ENCODE results near the gene CKS2.

Gene CKS2

DNA sequence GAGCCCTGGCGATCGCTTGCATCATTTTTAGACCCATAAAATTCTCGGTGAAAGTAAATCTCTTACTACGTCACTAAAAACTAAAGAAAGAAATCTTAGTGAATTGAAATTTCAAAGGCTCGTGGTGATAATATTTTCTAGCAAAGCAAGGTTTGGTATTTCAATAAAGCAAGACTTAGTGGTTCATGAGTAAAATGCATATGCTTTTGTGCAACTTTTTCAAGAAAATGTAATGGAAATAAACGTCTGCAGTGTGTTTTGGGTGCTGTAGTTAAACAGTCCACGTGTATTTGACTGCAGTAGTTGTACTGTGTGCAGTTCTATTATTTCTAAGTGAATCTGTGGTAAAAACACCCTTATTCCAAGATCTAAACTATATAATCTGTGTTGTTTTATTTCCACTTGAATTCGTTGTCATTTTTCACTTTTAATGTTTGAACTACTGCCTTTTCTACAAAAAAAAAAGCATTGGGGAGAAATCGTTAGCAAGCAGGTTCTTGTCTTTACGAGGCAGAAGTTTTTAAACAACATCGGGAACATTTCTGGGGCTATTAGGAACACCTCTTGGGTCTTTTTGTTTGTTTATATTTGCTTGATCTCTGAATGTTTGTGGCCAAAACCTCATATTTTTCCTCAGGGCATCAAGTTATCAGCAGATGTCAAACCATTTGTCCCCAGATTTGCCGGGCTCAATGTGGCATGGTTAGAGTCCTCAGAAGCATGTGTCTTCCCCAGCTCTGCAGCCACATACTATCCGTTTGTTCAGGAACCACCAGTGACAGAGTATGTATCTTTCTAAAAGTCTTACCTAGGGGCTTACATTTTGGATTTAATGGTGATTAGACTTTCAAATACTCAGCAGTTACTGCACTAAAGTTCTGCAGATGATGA is 8.3 kb downstream of the CKS2 start:
- DNase-seq (ENCODE audit: low read depth) = no peak
- in situ Hi-C loops (cut with HindIII; ENCODE audit: low sequenced_read_pairs) = loop anchor here (10.0 kb wide), 1 partner anchor 616 kb away; no protein-coding TSS in a partner anchor
- TF ChIP-seq, protein P1, sequence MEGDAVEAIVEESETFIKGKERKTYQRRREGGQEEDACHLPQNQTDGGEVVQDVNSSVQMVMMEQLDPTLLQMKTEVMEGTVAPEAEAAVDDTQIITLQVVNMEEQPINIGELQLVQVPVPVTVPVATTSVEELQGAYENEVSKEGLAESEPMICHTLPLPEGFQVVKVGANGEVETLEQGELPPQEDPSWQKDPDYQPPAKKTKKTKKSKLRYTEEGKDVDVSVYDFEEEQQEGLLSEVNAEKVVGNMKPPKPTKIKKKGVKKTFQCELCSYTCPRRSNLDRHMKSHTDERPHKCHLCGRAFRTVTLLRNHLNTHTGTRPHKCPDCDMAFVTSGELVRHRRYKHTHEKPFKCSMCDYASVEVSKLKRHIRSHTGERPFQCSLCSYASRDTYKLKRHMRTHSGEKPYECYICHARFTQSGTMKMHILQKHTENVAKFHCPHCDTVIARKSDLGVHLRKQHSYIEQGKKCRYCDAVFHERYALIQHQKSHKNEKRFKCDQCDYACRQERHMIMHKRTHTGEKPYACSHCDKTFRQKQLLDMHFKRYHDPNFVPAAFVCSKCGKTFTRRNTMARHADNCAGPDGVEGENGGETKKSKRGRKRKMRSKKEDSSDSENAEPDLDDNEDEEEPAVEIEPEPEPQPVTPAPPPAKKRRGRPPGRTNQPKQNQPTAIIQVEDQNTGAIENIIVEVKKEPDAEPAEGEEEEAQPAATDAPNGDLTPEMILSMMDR (IDR thresholded peaks at IDR 0.05; ENCODE audit: low read depth, low read length, missing control alignments) = no peak
- H3K4me3 ChIP-seq (ENCODE audit: low read depth, low read length) = peak overlapping the region; percentile 68

DNA sequence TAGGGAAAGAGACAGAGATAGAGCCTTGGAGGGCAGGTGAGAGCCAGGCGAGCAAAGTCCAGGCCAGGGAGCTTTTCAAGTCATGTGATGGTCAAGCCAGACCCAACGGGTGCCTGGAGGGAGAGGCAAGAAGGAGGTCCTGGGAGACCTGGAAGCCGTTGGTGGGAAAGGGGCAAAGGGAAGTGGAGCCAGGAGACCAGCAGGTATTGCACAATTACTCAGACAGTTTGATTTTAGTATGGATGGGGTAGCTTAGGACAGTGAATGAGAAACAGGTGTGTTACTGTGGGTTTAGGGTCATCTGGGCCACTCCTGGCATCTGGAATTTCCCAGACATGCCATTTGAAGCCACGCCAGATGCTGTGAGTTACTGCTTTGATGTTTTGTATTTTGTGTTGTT is 12.4 kb downstream of the CKS2 start:
- in situ Hi-C loops (cut with HindIII; ENCODE audit: low sequenced_read_pairs) = no loop called here
- TF ChIP-seq, protein P1 (IDR thresholded peaks at IDR 0.05; ENCODE audit: low read depth, low read length, missing control alignments) = no peak

DNA sequence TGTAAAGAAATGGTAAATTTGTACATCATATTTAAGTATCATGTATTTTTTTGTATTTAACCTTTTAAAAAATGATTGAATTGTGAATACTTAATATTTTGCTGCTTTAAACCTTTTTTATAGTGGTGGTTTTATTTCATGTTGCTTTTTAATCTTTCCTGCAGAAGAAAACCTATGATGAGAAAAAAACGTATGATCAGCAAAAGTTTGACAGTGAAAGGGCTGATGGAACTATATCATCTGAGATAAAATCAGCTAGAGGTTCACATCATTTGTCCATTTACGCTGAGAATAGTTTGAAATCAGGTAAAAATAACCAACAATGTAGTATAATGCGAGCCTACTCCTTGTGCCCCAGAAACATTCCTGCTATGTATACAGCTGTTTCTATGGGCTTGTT is 14.7 kb downstream of the CKS2 start:
- TF ChIP-seq, protein P1 (IDR thresholded peaks at IDR 0.05; ENCODE audit: low read depth, low read length, missing control alignments) = no peak
- in situ Hi-C loops (cut with HindIII; ENCODE audit: low sequenced_read_pairs) = no loop called here
- H3K4me3 ChIP-seq (ENCODE audit: low read depth, low read length) = no peak overlapping the region
- no peak for DNase-seq (ENCODE audit: low read depth)

More for the DNA sequence above, 12.4 kb downstream of the CKS2 start:
- H3K4me3 ChIP-seq (ENCODE audit: low read depth, low read length) = no peak overlapping the region
- DNase-seq (ENCODE audit: low read depth) = no peak

DNA sequence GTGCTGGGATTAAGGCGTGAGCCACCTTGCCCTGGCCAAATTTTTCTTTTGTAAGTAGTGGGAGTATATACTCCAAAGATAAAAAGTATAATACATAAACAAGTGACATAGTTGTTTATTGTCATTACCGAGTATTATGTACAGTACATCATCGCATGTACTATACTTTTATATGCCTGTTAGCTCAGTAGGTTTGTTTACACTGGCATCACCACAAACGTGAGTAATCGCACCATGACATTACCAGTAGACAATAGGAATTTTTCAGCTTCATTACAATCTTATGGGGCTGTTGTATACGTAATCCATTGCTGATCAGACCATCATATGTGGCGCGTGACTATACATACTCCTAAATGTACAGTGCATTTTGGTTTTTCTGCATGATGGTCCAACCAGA is 17.1 kb downstream of the CKS2 start:
- in situ Hi-C loops (cut with HindIII; ENCODE audit: low sequenced_read_pairs) = no loop called here
- no peak overlapping the region for H3K4me3 ChIP-seq (ENCODE audit: low read depth, low read length)
- peak; percentile 8 for DNase-seq (ENCODE audit: low read depth)
- TF ChIP-seq, protein P1 (IDR thresholded peaks at IDR 0.05; ENCODE audit: low read depth, low read length, missing control alignments) = no peak

DNA sequence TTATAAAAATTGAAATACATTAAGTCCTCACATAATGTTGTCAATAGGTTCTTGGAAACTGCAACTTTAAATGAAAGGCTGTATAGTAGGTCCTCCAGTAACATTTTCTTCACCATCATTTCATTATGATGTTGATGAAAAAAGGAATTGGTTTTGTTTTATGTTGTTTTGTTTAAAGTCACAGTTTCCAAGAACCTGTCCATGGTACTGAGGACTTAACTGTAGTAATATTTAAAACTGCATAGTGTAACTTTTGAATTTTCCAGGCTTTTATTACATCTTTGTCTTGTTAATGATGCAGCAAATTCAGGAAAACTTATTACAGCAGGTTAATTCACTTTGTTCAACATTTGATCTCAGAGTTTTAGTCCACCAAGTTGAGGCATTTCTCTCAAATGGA is 18.9 kb downstream of the CKS2 start:
- TF ChIP-seq, protein P1 (IDR thresholded peaks at IDR 0.05; ENCODE audit: low read depth, low read length, missing control alignments) = no peak
- in situ Hi-C loops (cut with HindIII; ENCODE audit: low sequenced_read_pairs) = loop anchor here (10.0 kb wide), 1 partner anchor 165 kb away; the partner anchor contains the start of gene SEMA4D
- H3K4me3 ChIP-seq (ENCODE audit: low read depth, low read length) = no peak overlapping the region
- DNase-seq (ENCODE audit: low read depth) = no peak

DNA sequence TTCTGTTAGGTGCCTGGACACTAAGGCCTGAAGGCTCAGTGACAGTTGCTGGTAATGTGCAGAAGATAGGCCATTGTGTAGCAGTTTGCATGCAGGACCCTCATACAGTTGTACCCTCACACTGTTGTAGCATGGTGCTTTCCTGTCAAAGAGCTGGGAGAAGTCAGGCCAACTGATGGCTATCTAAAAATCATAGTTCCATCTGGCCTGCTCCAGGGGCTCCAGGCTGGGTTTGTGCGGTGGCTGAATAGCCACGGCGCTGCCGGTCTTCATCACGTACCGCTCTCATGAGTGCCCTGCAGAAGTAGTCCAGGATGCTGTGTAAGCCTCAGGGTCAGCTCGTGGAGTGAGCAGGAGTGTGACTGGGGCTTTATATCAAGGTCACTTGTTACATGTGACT is 19.5 kb downstream of the CKS2 start:
- no peak for DNase-seq (ENCODE audit: low read depth)
- in situ Hi-C loops (cut with HindIII; ENCODE audit: low sequenced_read_pairs) = loop anchor here (10.0 kb wide), 1 partner anchor 164 kb away; the partner anchor contains the start of gene SEMA4D
- H3K4me3 ChIP-seq (ENCODE audit: low read depth, low read length) = no peak overlapping the region
- TF ChIP-seq, protein P1 (IDR thresholded peaks at IDR 0.05; ENCODE audit: low read depth, low read length, missing control alignments) = no peak

Data from astrocyte of the cerebellum (primary cell).